Endodermal cell (in vitro differentiated cells): ENCODE measurements around the gene CEP112. TPM values are rescaled to one million over a fixed set of nuclear protein-coding genes. Genes with fewer than 3 reads are reported as not detected.

Experiments used
- DNase-seq: peaks from one replicate; pipeline ENCODE4 v3.0.0-alpha.2; 2017
- H3K27ac ChIP-seq: 2 replicates; pipeline ENCODE4 v1.5.1; 2013; ENCODE audit warnings: mild to moderate bottlenecking, low read depth, low read length, moderate library complexity
- H3K27me3 ChIP-seq: 2 replicates; pipeline ENCODE4 v1.6.1; 2013; ENCODE audit warnings: mild to moderate bottlenecking, low read length, moderate library complexity; ENCODE audit not compliant: insufficient read depth, control insufficient read depth, poor library complexity, severe bottlenecking
- H3K36me3 ChIP-seq: 2 replicates; pipeline ENCODE4 v1.7.0; 2013; ENCODE audit warnings: mild to moderate bottlenecking, low read length, moderate library complexity; ENCODE audit not compliant: control insufficient read depth, insufficient read depth
- H3K4me1 ChIP-seq: one replicate; pipeline ENCODE4 v1.7.0; 2013; ENCODE audit warnings: low read length; ENCODE audit not compliant: control insufficient read depth, insufficient read depth
- H3K4me3 ChIP-seq: 2 replicates; pipeline ENCODE4 v1.5.1; 2013; ENCODE audit warnings: mild to moderate bottlenecking, low read length, moderate library complexity
- H3K9ac ChIP-seq: 2 replicates; pipeline ENCODE4 v1.6.1; 2013; ENCODE audit warnings: mild to moderate bottlenecking, low read length, moderate library complexity; ENCODE audit not compliant: poor library complexity, severe bottlenecking; ENCODE audit errors: extremely low read depth
- H3K9me3 ChIP-seq: 2 replicates; pipeline ENCODE4 v1.6.1; 2013; ENCODE audit warnings: mild to moderate bottlenecking, low read length, moderate library complexity; ENCODE audit not compliant: control insufficient read depth
- H3K27ac Mint-ChIP-seq: 2 replicates; pipeline ENCODE4 v1.8.0; 2020; ENCODE audit warnings: mixed read lengths
- H3K27me3 Mint-ChIP-seq: 2 replicates; pipeline ENCODE4 v1.8.0; 2021; ENCODE audit warnings: mild to moderate bottlenecking, mixed read lengths; ENCODE audit not compliant: insufficient read depth
- H3K36me3 Mint-ChIP-seq: 2 replicates; pipeline ENCODE4 v1.8.0; 2020; ENCODE audit warnings: low read depth, mixed read lengths
- H3K4me1 Mint-ChIP-seq: 2 replicates; pipeline ENCODE4 v1.8.0; 2020; ENCODE audit warnings: mixed read lengths
- H3K4me3 Mint-ChIP-seq: 2 replicates; pipeline ENCODE4 v1.8.0; 2020; ENCODE audit warnings: mild to moderate bottlenecking, moderate library complexity, mixed read lengths
- H3K9me3 Mint-ChIP-seq: 2 replicates; pipeline ENCODE4 v1.8.0; 2020; ENCODE audit warnings: mild to moderate bottlenecking, mixed read lengths
- CTCF ChIP-seq: fragments of 200-600 bp; sonication (generic); conservative IDR thresholded peaks from 2 replicates; pipeline ENCODE4 v1.5.0; 2021; ENCODE audit warnings: antibody characterized with exemption, mild to moderate bottlenecking
- WGBS, 2 experiments: methylation state at CpG; one replicate each; pipeline versions ENCODE4 v1.1.5 to v1.1.7; 2013; ENCODE audit warnings: missing lambda C conversion rate in 2 of 2, mixed read lengths in 1 of 2; ENCODE audit not compliant: insufficient coverage in 1 of 2, insufficient read length in 1 of 2; 5-methylcytosine and 5-hydroxymethylcytosine counted together
- total RNA-seq, 2 donors: library from RNA; stranded (reverse); fragmentation: NEBNext Ultra II Directional in 1 of 2; extraction: Animal tissue kit (Norgen Biotek cat#: 25700) in 1 of 2; gene quantifications; 2 replicates in 1 of 2; 3 replicates in 1 of 2; pipeline ENCODE4 v1.2.1, GENCODE V29; 2021

CEP112 gene
- total RNA-seq, 2 donors from 2014 or later, result 15.2 to 21.4 TPM

DNA sequence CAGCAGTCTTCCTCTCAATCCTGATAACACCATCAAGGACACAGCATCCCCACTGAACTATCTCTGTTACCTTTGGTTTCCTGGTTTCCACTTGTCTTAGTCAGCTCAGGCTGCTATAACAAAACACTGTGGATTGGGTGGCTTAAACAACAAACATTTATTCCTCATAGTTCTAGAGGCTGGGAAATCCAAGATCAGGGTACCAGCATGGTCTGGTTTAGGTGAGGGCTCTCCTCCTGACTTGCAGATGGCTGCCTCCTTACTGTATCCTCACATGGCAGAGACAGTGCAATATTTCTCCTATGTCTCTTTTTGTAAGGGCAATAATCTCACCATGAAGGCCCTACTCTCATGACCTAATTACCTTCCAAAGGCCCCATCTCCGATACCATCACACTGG lies 527.2 kb downstream of the CEP112 start:
- H3K27ac Mint-ChIP-seq, result no peak overlapping the region
- WGBS, 2 experiments, result 93 to 100% methylated on average over 1 of the region's 1 CpG

DNA sequence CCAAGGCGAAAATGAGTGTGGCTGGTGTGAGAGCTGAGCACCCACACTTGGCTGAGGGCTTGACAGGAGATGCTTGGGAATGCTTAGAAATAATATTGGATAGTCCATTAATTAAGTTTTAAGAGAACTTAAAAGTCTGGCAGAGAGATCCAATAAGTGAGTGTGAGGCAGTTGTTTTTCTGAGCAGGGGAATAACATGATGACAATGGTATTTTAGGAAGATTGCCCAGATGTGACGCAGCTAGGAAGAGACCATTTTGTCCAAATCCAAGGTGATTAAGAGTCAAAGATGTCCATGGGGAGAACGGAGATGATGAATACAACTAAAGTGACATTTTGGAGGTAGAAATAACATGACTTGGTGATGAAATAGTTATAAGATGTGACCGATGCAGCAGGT lies 527.7 kb downstream of the CEP112 start:
- 91 to 92% methylated on average over 4 of the region's 4 CpGs for WGBS, 2 experiments
- Mint-ChIP-seq H3K27ac (no peak overlapping the region), H3K4me1 (no peaks in the 10 kb centered on the region)

More for the DNA sequence above, 527.2 kb downstream of the CEP112 start:
- H3K36me3 Mint-ChIP-seq, result no peaks in the 10 kb centered on the region
- Histone ChIP-seq H3K36me3 (no peaks in the 10 kb centered on the region), H3K27me3 (no peaks in the 10 kb centered on the region), H3K4me3 (no peak overlapping the region), H3K4me1 (no peaks in the 10 kb centered on the region), H3K9me3 (no peaks in the 10 kb centered on the region), H3K9ac (no peak overlapping the region), H3K27ac (no peak overlapping the region)
- DNase-seq, result no peak
- H3K9me3 Mint-ChIP-seq, result no peaks in the 10 kb centered on the region
- no peaks in the 10 kb centered on the region for H3K4me1 Mint-ChIP-seq
- H3K4me3 Mint-ChIP-seq, result no peak overlapping the region
- no peaks in the 10 kb centered on the region for H3K27me3 Mint-ChIP-seq
- no peak for TF ChIP-seq CTCF

GRCh38 chr17:65662196-65662595 lies 529.7 kb downstream of the CEP112 start:
- DNase-seq, result no peak
- Histone ChIP-seq H3K9ac (no peak overlapping the region), H3K4me1 (no peaks in the 10 kb centered on the region), H3K27me3 (no peaks in the 10 kb centered on the region), H3K9me3 (no peaks in the 10 kb centered on the region), H3K36me3 (no peaks in the 10 kb centered on the region), H3K4me3 (no peak overlapping the region), H3K27ac (no peak overlapping the region)
- no peaks in the 10 kb centered on the region for H3K36me3 Mint-ChIP-seq
- 83% methylated on average over 1 of the region's 1 CpG; no CpG with 5 or more reads in 1 of the 2 experiments for WGBS, 2 experiments
- TF ChIP-seq CTCF, result no peak
- H3K27me3 Mint-ChIP-seq, result no peaks in the 10 kb centered on the region
- no peak overlapping the region for H3K4me3 Mint-ChIP-seq
- no peaks in the 10 kb centered on the region for H3K9me3 Mint-ChIP-seq
- H3K27ac Mint-ChIP-seq, result no peak overlapping the region
- H3K4me1 Mint-ChIP-seq, result no peaks in the 10 kb centered on the region

More for the DNA sequence above, 527.7 kb downstream of the CEP112 start:
- H3K9me3 Mint-ChIP-seq, result no peaks in the 10 kb centered on the region
- no peak overlapping the region for H3K4me3 Mint-ChIP-seq
- H3K27ac ChIP-seq, result no peak overlapping the region
- no peaks in the 10 kb centered on the region for H3K27me3 Mint-ChIP-seq
- no peak for DNase-seq
- H3K9me3 ChIP-seq, result no peaks in the 10 kb centered on the region
- H3K9ac ChIP-seq, result no peak overlapping the region
- H3K27me3 ChIP-seq, result no peaks in the 10 kb centered on the region
- H3K4me1 ChIP-seq, result no peaks in the 10 kb centered on the region
- H3K4me3 ChIP-seq, result no peak overlapping the region
- no peaks in the 10 kb centered on the region for H3K36me3 ChIP-seq
- no peaks in the 10 kb centered on the region for H3K36me3 Mint-ChIP-seq
- TF ChIP-seq CTCF, result no peak
